ENCODE data around the gene RPS6KB1. TPM values are rescaled to one million over a fixed set of nuclear protein-coding genes. Genes with fewer than 3 reads are reported as not detected.
"Not testable (repeated sequence)": the region's sequence is repeated elsewhere in the genome, so short reads cannot be mapped to it uniquely, and the experiment has no call there.

The RPS6KB1 gene
- total RNA-seq, 2 donors from 2014 or later, result 14.3 to 21.8 TPM

DNA sequence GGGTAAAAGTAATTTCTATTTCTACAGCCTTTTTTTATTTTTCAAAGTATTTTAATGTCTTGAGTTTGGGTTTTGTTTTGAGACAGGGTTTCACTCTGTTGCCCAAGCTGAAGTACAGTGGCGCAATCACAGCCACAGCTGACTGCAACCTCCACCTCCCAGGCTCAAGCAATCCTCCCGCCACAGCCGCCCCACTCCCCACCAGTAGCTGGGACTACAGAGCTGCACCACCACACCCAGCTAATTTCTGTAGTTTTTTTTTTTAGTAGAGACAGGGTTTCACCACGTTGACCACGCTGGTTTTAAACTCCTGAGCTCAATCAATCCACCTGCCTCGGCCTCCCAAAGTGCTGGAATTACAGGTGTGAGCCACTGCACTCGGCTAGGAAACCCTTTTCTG lies 44.1 kb upstream of the RPS6KB1 start:
- TF ChIP-seq, protein P1, sequence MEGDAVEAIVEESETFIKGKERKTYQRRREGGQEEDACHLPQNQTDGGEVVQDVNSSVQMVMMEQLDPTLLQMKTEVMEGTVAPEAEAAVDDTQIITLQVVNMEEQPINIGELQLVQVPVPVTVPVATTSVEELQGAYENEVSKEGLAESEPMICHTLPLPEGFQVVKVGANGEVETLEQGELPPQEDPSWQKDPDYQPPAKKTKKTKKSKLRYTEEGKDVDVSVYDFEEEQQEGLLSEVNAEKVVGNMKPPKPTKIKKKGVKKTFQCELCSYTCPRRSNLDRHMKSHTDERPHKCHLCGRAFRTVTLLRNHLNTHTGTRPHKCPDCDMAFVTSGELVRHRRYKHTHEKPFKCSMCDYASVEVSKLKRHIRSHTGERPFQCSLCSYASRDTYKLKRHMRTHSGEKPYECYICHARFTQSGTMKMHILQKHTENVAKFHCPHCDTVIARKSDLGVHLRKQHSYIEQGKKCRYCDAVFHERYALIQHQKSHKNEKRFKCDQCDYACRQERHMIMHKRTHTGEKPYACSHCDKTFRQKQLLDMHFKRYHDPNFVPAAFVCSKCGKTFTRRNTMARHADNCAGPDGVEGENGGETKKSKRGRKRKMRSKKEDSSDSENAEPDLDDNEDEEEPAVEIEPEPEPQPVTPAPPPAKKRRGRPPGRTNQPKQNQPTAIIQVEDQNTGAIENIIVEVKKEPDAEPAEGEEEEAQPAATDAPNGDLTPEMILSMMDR (IDR thresholded peaks at IDR 0.05), result no peak
- H3K4me3 ChIP-seq, result no peak overlapping the region
- H3K4me1 ChIP-seq, result peaks cover 0 to 38% of the 10 kb centered on the region in 2 donors
- peak; percentile 73 for DNase-seq (ENCODE audit: low spot score)
- no peaks in the 10 kb centered on the region for H3K27me3 ChIP-seq
- H3K36me3 ChIP-seq, result no peaks in the 10 kb centered on the region
- H3K9me3 ChIP-seq, result no peaks in the 10 kb centered on the region
- no peak overlapping the region for H3K27ac ChIP-seq

GRCh38 chr17:59850311-59850710 lies 42.6 kb upstream of the RPS6KB1 start:
- not testable (repeated sequence) for H3K27me3 ChIP-seq; H3K27ac ChIP-seq; H3K9me3 ChIP-seq; DNase-seq (ENCODE audit: low spot score); H3K36me3 ChIP-seq; H3K4me3 ChIP-seq
- peaks cover 0 to 31% of the 10 kb centered on the region in 2 donors for H3K4me1 ChIP-seq

DNA sequence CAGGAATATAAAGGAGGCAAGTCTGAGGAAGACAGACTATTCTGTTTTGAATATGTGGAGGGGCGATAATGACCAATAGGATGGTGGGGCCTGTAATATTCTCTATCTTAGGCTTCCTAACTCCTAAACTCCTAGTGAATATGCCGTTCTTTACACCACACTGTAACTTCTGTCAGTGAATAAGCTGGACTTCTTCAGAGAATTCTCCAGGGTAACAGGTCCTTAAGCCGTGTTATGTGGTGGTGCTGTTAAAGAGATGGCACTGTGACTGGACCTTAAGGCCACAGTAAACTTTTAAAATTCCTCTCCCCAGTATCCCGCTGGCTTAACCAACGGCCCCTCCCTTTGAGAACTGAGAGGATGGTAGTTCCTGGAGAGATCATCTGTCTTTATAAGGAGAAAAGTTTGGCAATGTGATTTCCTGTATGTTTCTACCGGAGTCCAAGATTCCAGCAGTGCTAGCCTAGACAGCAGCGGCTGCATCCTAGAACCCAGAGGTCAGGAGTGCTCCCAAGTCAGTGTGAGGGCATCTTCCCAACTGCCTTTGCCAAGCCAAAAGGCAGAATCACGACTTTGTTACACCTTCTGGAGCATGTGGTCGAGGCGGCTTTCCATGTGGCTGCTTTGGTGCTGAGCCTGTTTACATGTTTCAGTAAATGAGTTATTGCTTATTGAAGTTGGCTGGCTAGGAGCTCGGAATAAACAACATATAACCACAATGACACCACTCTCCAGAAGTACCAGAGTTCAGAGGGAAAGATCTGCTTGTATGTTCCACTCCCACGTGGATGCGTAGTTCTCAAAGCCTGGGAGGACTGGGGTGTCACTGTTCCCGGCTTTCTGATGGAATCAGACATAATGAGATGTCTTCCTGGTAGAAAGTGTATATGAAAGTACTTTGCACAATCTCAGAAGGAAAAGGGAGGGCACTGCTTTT lies 41.2 kb upstream of the RPS6KB1 start:
- no peak overlapping the region for H3K4me3 ChIP-seq
- no peaks in the 10 kb centered on the region for H3K36me3 ChIP-seq
- no peak for DNase-seq (ENCODE audit: low spot score)
- H3K9me3 ChIP-seq, result no peaks in the 10 kb centered on the region
- peaks cover 0 to 17% of the 10 kb centered on the region in 2 donors for H3K4me1 ChIP-seq
- H3K27ac ChIP-seq, result peak overlapping the region; percentile 28 to 40
- TF ChIP-seq, protein P1 (IDR thresholded peaks at IDR 0.05), result no peak
- H3K27me3 ChIP-seq, result no peaks in the 10 kb centered on the region

GRCh38 chr17:59852847-59853167 lies 40.1 kb upstream of the RPS6KB1 start:
- not testable (repeated sequence) for H3K4me1 ChIP-seq; H3K27me3 ChIP-seq; DNase-seq (ENCODE audit: low spot score)

DNA sequence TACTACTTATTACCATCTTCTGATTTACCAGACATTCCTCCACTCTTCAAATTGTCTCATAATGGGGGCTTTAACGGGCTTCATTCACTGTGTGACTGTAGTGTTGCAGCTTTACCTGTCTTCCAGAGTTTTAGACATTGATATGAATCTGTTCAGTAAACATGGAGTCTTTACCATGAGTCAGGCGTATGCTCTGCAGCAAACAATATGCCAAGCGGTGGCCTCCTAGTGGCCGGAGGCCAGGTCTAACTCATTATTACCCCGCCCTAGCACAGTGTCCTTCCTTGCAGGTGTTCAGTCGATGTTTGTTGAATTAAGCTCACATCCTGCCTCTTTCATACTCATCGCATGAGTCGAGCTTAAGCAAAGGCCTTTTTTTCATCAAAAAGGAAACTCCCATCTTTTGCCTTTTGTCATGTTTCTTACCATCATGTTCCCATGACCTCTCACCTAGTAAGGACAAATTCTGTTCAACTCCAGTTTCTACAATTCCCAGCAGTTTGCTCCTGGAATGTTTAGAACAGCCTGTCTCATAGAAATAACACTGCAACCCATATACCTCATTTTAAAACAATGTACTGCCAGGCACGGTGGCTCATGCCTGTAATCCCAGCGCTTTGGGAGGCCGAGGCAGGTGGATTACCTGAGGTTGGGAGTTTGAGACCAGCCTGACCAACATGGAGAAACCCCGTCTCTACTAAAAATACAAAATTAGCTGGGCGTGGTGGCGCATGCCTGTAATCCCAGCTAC lies 39.6 kb upstream of the RPS6KB1 start:
- Histone ChIP-seq H3K27ac (peak overlapping the region; percentile 2 to 18), H3K4me3 (no peak overlapping the region), H3K4me1 (peaks cover 0 to 8% of the 10 kb centered on the region in 2 donors), H3K27me3 (no peaks in the 10 kb centered on the region), H3K9me3 (no peaks in the 10 kb centered on the region), H3K36me3 (no peaks in the 10 kb centered on the region)
- TF ChIP-seq, protein P1 (IDR thresholded peaks at IDR 0.05), result peak in 1 of 2 donors; percentile 42
- no peak for DNase-seq (ENCODE audit: low spot score)

More at GRCh38 chr17:59852847-59853167, 40.1 kb upstream of the RPS6KB1 start:
- not testable (repeated sequence) for H3K36me3 ChIP-seq, H3K9me3 ChIP-seq, H3K4me3 ChIP-seq
- H3K27ac ChIP-seq, result peak overlapping the region; percentile 2 to 18

DNA sequence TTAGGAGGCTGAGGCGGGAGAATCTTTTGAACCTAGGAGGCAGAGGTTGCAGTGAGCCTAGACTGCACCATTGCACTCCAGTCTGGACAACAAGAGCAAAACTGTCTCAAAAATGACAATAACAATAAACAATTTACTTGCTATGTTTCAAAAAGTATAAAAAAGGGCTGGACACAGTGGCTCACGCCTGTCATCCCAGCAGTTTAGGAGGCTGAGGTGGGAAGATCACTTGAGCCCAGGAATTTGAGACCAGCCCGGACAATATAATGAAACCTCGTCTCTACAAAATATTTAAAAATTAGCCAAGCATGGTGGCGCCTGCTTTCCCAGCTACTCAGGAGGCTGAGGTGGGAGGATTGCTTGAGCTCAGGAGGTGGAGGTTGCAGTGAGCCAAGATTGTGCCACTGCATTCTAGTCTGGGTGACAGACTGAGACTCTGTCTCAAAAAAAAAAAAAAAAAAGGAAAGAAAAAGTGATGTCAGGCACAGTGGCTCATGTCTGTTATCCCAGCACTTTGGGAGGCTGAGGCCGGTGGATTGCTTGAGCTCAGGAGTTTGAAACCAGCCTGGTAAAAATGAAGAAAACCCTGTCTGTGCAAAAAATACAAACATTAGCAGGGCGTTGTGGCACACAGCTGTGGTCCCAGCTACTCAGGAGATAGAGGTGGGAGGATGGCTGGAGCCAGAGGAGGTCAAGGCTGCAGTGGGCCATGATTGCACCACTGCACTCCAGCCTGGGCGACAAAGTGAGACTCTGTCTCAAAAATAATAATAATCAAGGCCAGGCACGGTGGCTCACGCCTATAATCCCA lies 38.8 kb upstream of the RPS6KB1 start:
- H3K4me3 ChIP-seq; DNase-seq (ENCODE audit: low spot score); H3K9me3 ChIP-seq; H3K36me3 ChIP-seq; H3K27me3 ChIP-seq; H3K4me1 ChIP-seq: not testable (repeated sequence)
- H3K27ac ChIP-seq, result peak overlapping the region in 1 of 2 donors; percentile 2
